Right kidney (tissue), 9 donors: Measurements from ENCODE around the gene CYB5B.

ENCODE experiments used
- DNase-seq: peaks from one replicate; pipeline ENCODE4 v3.0.0-alpha.2; 2016
- long read RNA-seq, 8 donors: transcript quantifications; one replicate each; lab custom pipeline, GENCODE V29; 2026

Gene CYB5B
- long read RNA-seq, donor 1, full-length matches to known transcripts: 46 of 46 reads
- long read RNA-seq, donor 1, partial matches to known transcripts: 0 of 46 reads
- long read RNA-seq, donor 1, other reads (novel, unspliced or antisense): 0 of 46 reads
- long read RNA-seq, donor 2, full-length matches to known transcripts: 15 of 30 reads
- long read RNA-seq, donor 2, partial matches to known transcripts: 15 of 30 reads
- long read RNA-seq, donor 2, other reads (novel, unspliced or antisense): 0 of 30 reads
- long read RNA-seq, donor 3, full-length matches to known transcripts: 26 of 26 reads
- long read RNA-seq, donor 3, partial matches to known transcripts: 0 of 26 reads
- long read RNA-seq, donor 3, other reads (novel, unspliced or antisense): 0 of 26 reads
- long read RNA-seq, donor 4, full-length matches to known transcripts: 15 of 15 reads
- long read RNA-seq, donor 4, partial matches to known transcripts: 0 of 15 reads
- long read RNA-seq, donor 4, other reads (novel, unspliced or antisense): 0 of 15 reads
- long read RNA-seq, donor 5, full-length matches to known transcripts: 21 of 30 reads
- long read RNA-seq, donor 5, partial matches to known transcripts: 9 of 30 reads
- long read RNA-seq, donor 5, other reads (novel, unspliced or antisense): 0 of 30 reads
- long read RNA-seq, donor 6, full-length matches to known transcripts: 21 of 21 reads
- long read RNA-seq, donor 6, partial matches to known transcripts: 0 of 21 reads
- long read RNA-seq, donor 6, other reads (novel, unspliced or antisense): 0 of 21 reads
- long read RNA-seq, donor 7: 0 reads
- long read RNA-seq, donor 8, full-length matches to known transcripts: 35 of 35 reads
- long read RNA-seq, donor 8, partial matches to known transcripts: 0 of 35 reads
- long read RNA-seq, donor 8, other reads (novel, unspliced or antisense): 0 of 35 reads

DNA sequence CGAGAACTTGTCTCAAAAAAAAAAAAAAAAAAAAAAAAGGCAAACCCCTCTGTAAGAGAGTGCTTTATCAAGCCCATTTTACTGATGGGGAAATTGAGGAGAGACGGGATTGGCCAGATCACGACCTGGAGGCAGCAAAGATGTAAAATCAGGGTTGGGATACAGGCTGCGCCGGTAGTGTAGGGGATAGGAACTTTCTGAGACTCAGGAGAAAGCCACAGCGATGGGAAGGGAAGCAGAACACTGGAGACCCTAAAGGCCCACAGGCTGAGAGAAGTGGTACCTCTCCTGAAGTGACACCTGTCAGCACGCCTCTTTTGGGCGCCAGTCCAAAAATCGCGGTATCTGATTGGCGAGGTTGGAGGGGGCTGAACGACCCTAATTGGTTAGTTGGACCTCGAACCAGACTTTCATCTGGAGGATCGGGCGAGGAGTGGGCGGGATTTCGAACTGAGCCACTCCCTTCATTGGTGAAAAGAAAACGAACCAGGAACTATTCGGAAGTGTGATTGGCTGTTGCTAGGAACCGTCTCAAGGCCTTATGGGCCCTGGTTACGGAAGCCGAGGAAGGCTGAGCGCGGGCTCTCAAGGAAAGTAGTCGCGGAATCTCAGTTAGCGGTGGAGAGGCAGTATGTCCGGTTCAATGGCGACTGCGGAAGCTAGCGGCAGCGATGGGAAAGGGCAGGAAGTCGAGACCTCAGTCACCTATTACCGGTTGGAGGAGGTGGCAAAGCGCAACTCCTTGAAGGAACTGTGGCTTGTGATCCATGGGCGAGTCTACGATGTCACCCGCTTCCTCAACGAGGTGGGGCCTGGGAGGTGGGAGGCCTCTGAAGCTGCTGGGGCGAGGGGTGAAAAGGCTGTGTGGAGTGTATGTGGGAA is at the start of gene CYB5B:
Gene CYB5B, plus strand, starts transcription at position 567 of the 882 bp plus-strand sequence. Its CDS starts 65 bp downstream, at position 632.
- peak; percentile 81 for DNase-seq

- no peak for DNase-seq
These were observed 47.9 kb upstream of the CYB5B start for GRCh38 chr16:69376393-69377059.

DNA sequence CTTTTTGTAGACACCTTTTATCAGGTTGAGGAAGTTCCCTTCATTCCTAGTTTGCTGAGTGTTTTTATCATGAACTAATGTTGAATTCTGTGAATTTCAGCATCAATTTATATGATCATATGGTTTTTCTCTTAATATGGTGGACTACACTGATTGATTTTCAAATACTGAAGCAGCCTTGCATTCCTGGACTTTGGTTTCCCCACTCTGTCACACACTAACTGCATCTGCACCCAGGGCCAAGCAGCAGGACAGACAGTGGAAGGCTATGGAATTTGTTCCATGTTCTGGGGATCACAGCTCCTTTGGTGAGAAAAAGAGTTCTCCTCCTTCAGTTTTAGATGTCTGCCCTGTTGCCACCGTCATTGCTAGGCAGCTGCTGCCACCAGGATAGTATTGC is 46.4 kb upstream of the CYB5B start:
- no peak for DNase-seq

DNA sequence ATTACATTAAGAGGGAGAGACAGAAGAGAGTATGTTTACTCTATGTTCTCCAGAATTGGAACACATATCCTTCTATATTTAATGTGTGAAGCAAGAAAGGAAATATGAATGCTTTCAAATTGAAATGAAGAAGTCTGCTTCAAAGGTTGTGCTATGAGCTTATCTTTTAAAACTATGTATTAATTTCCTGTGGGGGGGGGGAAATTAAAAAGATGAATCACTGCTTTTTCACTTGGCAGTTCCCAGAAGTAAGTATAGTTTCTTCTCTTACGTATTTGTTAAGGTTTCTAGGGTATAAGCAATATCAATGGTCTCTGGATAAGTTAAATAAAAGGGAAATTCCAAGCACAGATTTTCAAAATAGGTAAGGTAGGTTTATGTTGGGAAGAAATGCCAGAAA is 45.7 kb upstream of the CYB5B start:
- DNase-seq: no peak

DNA sequence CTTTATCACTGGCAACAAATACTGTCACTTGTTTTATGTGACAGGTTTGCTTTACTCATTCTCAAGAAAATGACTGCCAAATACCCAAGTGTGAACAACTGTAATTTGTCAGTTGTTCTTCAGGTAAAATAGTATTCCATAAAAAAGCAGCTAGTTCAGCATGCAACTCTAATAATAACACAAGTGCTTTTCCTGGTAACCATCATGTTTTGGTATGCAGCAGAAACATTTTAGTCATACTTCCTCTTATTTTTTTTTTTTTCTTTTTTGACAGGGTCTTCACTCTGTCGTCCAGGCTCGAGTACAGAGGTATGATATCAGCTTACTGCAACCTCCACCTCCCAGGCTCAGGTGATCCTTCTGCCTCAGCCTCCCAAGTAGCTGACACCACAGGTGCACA is 43.2 kb upstream of the CYB5B start:
- no peak for DNase-seq

GRCh38 chr16:69382421-69382820 is 42.0 kb upstream of the CYB5B start:
- DNase-seq: no peak

DNA sequence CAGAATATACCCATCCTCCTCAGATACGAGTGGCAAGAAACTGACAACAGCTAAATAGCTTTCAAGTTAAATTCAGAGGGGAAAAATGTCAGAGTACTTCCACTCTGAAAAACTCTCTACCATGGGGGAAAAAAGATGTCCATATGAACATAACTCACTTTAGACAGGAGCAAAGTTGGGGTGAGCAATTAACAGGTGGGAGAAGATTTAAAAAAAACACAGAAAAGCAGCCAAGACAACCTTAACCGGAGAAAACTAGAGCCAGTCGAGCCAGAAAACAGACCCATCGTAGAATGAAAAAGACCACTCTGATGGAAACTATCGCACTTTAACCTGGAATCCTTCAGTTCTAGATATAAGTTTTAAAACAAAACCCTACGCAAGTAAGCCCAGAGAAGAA is 39.4 kb upstream of the CYB5B start:
- DNase-seq: no peak

DNA sequence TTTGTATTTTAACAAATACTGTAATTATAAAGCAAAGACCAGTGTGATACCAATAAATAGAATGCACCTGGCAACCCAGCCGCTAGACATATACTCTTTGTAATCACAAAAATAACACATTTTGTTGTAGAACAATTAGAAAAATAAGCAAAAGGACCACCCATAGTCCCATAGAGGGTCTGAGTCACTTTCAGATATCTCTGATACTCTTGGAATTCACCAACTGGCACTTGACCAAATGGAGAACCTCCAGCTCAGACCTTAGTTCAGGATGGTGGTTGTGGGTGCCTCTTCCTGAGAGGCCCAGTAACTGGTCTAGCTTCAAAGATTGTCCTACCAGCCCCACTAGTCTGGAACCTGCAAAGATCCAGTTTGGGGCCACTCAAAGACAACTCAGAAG is 37.8 kb upstream of the CYB5B start:
- DNase-seq: no peak

GRCh38 chr16:69393898-69394849 is 30.2 kb upstream of the CYB5B start:
- DNase-seq: no peak

DNA sequence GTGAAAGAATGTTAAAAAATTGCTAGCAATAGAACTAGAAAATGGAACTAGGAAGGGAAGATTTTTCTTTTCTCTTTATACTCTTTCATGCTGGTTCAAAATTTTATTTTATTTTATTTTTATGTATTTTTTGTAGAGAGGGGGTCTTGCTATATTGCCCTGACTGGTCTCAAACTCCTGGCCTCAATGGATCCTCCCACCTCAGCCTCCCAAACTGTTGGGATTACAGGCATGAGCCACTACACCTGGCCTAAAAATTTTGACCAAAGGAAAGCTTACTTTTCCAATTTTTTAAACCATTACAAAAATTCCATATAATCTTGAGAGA is 28.6 kb upstream of the CYB5B start:
- no peak for DNase-seq

DNA sequence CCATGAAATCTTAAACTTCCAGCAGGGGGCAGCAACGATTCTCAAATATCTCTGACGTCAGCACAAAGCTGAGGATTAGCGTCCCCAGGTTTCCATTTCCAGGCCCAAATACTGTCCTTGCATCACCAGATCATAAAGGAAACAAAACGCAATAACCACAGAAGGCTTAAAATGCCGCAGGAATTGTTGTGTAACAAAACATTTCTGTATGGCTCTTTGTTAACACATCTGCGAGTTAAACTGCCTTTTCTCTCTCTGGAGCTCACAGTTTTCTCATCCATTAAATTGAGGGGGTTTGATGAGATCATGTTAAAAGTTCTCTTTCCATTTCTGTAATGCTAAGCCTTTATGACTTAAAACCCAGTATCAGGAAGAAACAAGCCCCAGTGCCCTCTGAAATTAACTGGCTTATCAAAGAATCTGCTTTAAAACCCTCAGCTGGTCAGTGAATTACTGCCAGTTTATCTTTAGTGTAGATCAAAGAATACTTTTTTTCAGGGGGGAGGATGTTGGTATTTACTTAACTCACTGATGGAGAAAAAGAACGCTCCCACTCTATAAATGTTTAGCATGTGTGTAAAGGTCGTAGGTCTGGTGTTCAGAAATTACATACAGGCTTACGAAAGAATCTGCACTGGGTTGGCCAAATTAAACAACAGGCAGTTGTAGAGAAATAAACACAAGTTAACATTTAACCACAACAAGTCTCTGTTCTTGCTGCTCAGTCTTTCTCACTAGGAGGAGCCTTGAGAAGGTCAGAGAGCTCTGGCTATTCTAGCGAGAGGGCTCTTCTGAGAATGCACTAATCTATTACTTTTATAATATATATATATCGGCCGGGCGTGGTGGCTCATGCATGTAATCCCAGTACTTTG is 28.0 kb upstream of the CYB5B start:
- peak; percentile 81 for DNase-seq

- peak; percentile 65 for DNase-seq
These were observed 26.4 kb upstream of the CYB5B start for GRCh38 chr16:69397821-69398521.

DNA sequence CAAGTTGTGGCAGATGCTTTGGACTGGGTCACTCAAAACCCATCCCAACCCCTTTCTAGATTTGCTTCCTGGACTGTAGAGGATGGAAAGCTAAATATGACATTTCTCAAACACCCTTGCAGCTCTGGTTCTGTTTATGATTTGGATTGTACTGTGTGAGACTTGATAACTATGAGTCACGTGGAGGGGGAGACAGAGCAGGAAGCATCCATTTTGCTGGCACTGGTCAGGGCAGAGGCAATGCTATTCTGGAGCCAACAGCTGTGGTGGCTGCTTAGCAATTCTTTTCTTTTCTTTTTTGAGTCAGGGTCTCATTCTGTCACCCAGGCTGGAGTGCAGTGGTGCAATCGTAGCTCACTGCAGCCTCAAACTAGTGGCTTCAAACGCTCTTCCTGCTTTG is 25.1 kb upstream of the CYB5B start:
- no peak for DNase-seq

DNA sequence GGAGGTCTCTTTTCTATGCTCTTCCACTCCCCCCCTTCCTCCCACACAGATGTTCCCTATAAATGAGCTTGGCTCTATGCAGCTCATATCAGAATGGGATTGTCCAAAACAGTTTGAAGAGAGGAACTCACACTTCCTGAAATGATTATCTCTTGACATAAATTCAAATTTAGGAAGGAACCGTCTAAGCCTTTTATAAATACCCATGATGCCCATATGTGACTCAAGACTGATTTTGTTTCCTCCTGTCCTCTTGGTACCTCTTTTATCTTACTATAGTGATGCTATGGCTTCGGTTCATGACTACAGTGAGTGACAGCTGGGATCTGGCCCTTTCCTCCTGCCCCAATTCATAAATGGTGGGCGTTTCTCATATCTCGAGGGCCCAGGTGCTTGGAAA is 22.0 kb upstream of the CYB5B start:
- DNase-seq: no peak

DNA sequence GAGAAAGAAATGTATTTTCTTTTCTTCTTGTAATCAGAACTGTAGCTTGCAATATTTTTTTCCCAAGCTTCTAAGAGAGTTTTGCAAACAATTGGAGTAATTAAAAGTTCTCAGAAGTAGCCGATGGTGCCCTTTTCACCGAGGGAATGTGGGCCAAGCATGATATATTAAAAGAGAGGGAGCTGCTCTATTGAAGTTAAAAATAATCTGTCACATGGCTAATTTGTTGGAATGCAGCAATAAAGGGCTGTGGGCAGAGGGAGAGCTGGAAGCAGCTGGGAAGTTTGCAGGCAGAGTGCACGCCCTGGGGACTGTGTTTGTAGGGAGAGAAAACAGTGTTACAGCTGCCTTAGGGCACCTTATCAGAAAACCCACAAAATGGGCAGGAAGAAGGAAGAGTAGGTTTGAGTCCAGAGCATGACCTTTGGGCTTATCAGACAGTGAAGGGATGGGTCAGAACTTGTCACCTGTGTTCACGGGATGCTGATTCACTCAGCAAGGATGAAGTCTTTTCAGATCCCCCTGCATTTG is 20.1 kb upstream of the CYB5B start:
- peak; percentile 68 for DNase-seq

DNA sequence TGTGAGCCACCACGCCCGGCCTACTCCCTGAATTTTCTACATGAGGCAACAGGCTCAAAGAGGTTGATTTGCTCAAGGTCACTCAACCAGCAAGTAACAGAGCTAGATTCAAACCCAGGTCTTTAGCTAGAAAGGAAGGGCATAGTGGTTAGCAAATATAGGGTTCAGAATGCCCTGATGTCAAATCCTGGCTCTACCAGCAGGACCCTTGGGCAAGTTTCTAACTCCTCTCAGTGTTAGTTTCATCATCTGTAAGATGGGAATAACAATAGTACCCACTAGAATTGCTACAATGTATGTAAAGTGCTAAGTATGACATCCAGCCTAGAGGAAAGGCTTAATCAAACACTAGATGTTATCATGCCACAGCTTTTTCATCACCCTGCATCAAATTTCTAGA is 19.1 kb upstream of the CYB5B start:
- no peak for DNase-seq

GRCh38 chr16:69405757-69406156 is 18.7 kb upstream of the CYB5B start:
- DNase-seq: no peak

DNA sequence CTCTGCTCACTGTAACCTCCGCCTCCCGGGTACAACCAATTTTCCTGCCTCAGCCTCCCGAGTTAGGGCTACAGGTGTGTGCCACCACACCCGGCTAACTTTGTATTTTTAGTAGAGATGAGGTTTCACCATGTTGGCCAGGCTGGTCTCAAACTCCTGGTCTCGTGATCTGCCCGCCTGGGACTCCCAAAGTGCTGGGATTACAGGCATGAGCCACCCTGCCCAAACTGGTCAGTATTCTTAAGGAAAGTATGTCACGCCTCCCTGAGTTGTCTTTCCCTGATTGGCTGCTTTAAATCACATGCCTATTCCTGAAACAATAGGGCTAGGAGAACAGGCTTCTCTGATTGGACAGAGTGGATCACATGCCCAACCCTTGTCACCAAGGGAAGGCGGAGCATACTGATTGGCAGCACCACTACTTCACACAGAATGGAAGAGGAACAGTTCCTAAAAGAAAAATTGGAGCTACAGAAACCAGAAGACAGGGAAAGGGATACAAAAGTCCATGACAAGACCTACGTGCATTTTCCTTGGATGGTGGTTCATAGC is 17.6 kb upstream of the CYB5B start:
- DNase-seq: no peak
